Thoracic aorta (tissue), 2 donors: ENCODE measurements around the gene NRXN3. TPM values are rescaled to one million over a fixed set of nuclear protein-coding genes. Genes with fewer than 3 reads are reported as not detected.

ENCODE experiments used
- ATAC-seq: fragments of 150-250 bp; one replicate; pipeline ENCODE4 v1.8.0; 2017; ENCODE audit warnings: low read depth; ENCODE audit not compliant: insufficient number of reproducible peaks, low FRiP score
- DNase-seq: peaks from one replicate; pipeline ENCODE4 v3.0.0-alpha.2; 2020; ENCODE audit warnings: low spot score
- H3K27ac ChIP-seq, 2 donors: fragments of 200-600 bp; sonication (generic); 1 replicate in 1 of 2; 2 replicates in 1 of 2; pipeline ENCODE4 v1.5.1; 2016; ENCODE audit warnings: mild to moderate bottlenecking in 2 of 2, moderate library complexity in 2 of 2
- H3K27me3 ChIP-seq: fragments of 200-600 bp; sonication (generic); replicated peaks from 2 replicates; pipeline ENCODE4 v1.6.0; 2016; ENCODE audit warnings: mild to moderate bottlenecking; ENCODE audit not compliant: insufficient read depth
- H3K36me3 ChIP-seq: fragments of 200-600 bp; sonication (generic); one replicate; pipeline ENCODE4 v1.5.1; 2016
- H3K4me1 ChIP-seq, 2 donors: fragments of 200-600 bp; sonication (generic); 1 replicate in 1 of 2; 2 replicates in 1 of 2; pipeline versions ENCODE4 v1.5.1 to v1.6.0; 2016; ENCODE audit warnings: low read depth in 2 of 2, mild to moderate bottlenecking in 1 of 2; ENCODE audit not compliant: control insufficient read depth in 1 of 2
- H3K4me3 ChIP-seq: fragments of 200-600 bp; sonication (generic); 2 replicates; pipeline ENCODE4 v1.5.1; 2016; ENCODE audit warnings: mild to moderate bottlenecking
- H3K9me3 ChIP-seq: fragments of 200-600 bp; sonication (generic); 2 replicates; pipeline ENCODE4 v1.5.1; 2016
- total RNA-seq, 2 donors: library from RNA; depleted of rRNA; stranded (reverse); fragments of >200 nt; gene quantifications; one replicate each; pipeline versions ENCODE4 v1.1.0 to v1.2.3, GENCODE V29; 2016
- TF ChIP-seq, protein P1 (sequence below): fragments of 200-600 bp; sonication (generic); IDR thresholded peaks from one replicate; pipeline ENCODE4 v1.5.1; 2019; ENCODE audit warnings: antibody characterized with exemption

NRXN3 gene
- total RNA-seq, 2 donors from 2014 or later, result 5.6 to 33.3 TPM

DNA sequence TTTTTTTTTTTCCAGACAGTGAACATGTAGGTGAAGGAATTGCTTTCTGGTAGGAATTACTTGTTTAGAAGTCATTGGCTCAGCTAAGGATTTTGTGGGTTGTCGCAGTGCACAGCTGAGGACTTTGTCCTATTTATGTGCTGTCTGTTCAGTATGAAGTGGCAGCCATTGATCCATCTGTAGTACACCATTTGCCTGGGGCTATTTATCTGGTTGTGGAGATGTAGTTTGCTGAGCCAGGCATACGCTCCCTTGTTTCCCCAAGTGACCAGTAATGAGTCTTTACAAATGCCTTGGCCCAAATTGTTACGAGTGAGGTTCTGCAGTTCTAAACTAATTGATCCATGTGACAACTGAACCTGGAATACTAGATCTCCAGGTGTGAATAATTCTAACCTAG is 140.1 kb downstream of the NRXN3 start:
- no peak for ATAC-seq
- Histone ChIP-seq H3K9me3 (no peaks in the 10 kb centered on the region), H3K27ac (no peak overlapping the region), H3K36me3 (no peaks in the 10 kb centered on the region), H3K4me3 (no peak overlapping the region), H3K4me1 (no peaks in the 10 kb centered on the region), H3K27me3 (no peaks in the 10 kb centered on the region)
- TF ChIP-seq, protein P1, sequence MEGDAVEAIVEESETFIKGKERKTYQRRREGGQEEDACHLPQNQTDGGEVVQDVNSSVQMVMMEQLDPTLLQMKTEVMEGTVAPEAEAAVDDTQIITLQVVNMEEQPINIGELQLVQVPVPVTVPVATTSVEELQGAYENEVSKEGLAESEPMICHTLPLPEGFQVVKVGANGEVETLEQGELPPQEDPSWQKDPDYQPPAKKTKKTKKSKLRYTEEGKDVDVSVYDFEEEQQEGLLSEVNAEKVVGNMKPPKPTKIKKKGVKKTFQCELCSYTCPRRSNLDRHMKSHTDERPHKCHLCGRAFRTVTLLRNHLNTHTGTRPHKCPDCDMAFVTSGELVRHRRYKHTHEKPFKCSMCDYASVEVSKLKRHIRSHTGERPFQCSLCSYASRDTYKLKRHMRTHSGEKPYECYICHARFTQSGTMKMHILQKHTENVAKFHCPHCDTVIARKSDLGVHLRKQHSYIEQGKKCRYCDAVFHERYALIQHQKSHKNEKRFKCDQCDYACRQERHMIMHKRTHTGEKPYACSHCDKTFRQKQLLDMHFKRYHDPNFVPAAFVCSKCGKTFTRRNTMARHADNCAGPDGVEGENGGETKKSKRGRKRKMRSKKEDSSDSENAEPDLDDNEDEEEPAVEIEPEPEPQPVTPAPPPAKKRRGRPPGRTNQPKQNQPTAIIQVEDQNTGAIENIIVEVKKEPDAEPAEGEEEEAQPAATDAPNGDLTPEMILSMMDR, result no peak
- no peak for DNase-seq

DNA sequence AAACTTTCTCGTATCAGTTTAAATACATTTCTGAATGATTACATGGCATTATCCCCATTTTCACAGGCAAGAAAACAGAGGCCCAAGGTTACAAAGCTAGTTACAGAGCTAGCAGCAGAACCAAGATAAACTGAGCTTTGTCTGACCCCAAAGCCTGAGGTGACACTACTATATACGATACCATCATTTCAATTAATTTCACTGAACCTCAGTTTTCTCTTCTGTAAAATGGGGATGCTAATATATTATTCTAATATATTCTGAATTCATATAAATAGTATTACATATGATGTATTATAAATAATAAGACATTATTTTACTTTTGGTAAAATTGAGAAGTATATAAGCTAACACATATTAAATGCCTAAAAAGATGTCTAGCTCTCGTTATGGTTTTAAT is 143.3 kb downstream of the NRXN3 start:
- TF ChIP-seq, protein P1, result no peak
- no peaks in the 10 kb centered on the region for H3K36me3 ChIP-seq
- no peak overlapping the region for H3K4me3 ChIP-seq
- no peaks in the 10 kb centered on the region for H3K4me1 ChIP-seq
- H3K9me3 ChIP-seq, result no peaks in the 10 kb centered on the region
- no peak for ATAC-seq
- DNase-seq, result no peak
- H3K27ac ChIP-seq, result no peak overlapping the region
- H3K27me3 ChIP-seq, result no peaks in the 10 kb centered on the region

DNA sequence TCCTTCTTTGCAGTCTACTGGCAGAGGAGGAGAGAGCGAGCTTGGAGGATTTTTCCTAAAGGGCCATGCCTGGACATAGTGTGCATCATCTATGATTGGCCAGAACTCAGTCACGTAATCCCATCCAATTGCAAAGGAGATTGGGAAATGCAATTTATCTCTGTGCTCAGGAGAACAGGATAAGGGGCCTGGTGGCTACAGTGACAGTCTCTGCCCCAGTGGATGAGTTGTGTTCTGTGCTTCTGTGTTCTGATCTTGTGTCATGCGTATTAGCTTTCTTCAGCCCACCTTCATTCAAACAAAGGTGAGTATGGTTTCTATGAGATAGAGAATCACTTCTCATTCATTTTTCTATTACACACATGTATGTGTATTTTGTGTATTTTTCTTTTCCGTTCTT is 144.3 kb downstream of the NRXN3 start:
- TF ChIP-seq, protein P1, result no peak
- no peaks in the 10 kb centered on the region for H3K4me1 ChIP-seq
- no peak overlapping the region for H3K27ac ChIP-seq
- H3K36me3 ChIP-seq, result no peaks in the 10 kb centered on the region
- H3K4me3 ChIP-seq, result no peak overlapping the region
- DNase-seq (no peak), ATAC-seq (no peak)
- no peaks in the 10 kb centered on the region for H3K9me3 ChIP-seq
- H3K27me3 ChIP-seq, result no peaks in the 10 kb centered on the region

DNA sequence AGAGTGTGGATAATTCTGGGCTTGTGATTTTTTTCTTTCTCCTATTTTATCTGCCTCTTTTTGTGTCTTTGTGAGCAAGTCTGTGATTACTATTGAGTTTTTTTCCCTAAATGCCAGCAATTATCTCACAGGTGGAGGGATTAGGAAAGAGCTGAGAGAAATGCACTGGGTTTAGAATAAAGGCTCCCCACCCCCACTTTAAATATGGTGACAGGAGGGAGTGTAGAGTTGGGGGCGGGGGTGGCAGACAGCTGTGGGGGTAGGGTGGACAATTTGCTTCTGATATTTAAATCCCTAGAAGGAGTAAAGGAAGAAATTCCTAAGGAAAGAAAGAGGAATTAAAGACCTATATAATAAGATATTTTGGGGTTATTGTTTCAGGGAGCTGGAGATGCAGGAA is 145.9 kb downstream of the NRXN3 start:
- DNase-seq (no peak), ATAC-seq (no peak)
- Histone ChIP-seq H3K36me3 (no peaks in the 10 kb centered on the region), H3K4me1 (no peaks in the 10 kb centered on the region), H3K9me3 (no peaks in the 10 kb centered on the region), H3K27ac (no peak overlapping the region), H3K4me3 (no peak overlapping the region), H3K27me3 (no peaks in the 10 kb centered on the region)
- TF ChIP-seq, protein P1, result no peak

DNA sequence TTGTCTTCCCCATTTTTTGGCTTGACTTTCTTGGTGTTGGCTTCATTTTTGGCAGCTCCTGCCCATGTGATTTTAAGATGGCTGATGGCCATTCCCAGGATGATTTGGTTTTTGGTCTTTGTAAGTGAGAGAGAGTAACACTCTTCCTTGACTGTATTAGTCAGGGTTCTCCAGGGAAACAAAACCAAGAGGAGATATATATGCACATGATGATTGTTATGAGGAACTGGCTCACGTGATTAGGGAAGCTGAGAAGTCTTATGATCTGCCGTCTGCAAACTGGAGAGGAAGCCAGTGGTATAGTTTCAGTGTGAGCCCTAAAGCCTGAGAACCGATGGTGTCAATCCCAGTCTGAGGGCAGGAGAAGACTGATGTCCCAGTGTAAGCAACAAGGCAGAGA is 146.6 kb downstream of the NRXN3 start:
- Histone ChIP-seq H3K9me3 (no peaks in the 10 kb centered on the region), H3K27me3 (no peaks in the 10 kb centered on the region), H3K4me1 (no peaks in the 10 kb centered on the region), H3K36me3 (no peaks in the 10 kb centered on the region), H3K4me3 (no peak overlapping the region), H3K27ac (no peak overlapping the region)
- TF ChIP-seq, protein P1, result no peak
- no peak for DNase-seq
- ATAC-seq, result no peak
